Suprapubic skin (tissue), 4 donors: ENCODE measurements around the gene ORAI2. TPM values are rescaled to one million over a fixed set of nuclear protein-coding genes. Genes with fewer than 3 reads are reported as not detected.

Experiments used
- DNase-seq, 2 donors: peaks; one replicate each; pipeline ENCODE4 v3.0.0-alpha.2; 2019; ENCODE audit warnings: low spot score in 2 of 2
- H3K27ac ChIP-seq: fragments of 200-600 bp; sonication (generic); one replicate; pipeline ENCODE4 v1.5.1; 2019
- H3K27me3 ChIP-seq: fragments of 200-600 bp; sonication (generic); one replicate; pipeline ENCODE4 v1.5.1; 2019
- H3K36me3 ChIP-seq: fragments of 200-600 bp; sonication (generic); one replicate; pipeline ENCODE4 v1.5.1; 2019
- H3K4me1 ChIP-seq: fragments of 200-600 bp; sonication (generic); one replicate; pipeline ENCODE4 v1.5.1; 2019
- H3K4me3 ChIP-seq: fragments of 200-600 bp; sonication (generic); one replicate; pipeline ENCODE4 v1.5.1; 2019; ENCODE audit warnings: mild to moderate bottlenecking
- H3K9me3 ChIP-seq: fragments of 200-600 bp; sonication (generic); one replicate; pipeline ENCODE4 v1.5.1; 2019
- EP300 ChIP-seq: sonication (generic); formaldehyde crosslinking; IDR thresholded peaks from one replicate; pipeline ENCODE4 v1.6.1; 2017; ENCODE audit warnings: antibody characterized with exemption
- POLR2A ChIP-seq, 2 donors: fragments of 450-650 bp; IDR thresholded peaks; one replicate each; pipeline ENCODE4 v1.6.1; 2017; ENCODE audit warnings: antibody characterized with exemption in 2 of 2, mild to moderate bottlenecking in 2 of 2, moderate library complexity in 2 of 2
- POLR2AphosphoS5 ChIP-seq, 3 donors: sonication (generic); formaldehyde crosslinking; IDR thresholded peaks; one replicate each; pipeline ENCODE4 v1.6.1; 2017; ENCODE audit warnings: antibody characterized with exemption in 3 of 3
- WGBS: methylation state at CpG from one replicate; pipeline ENCODE4 v1.1.5; 2018; 5-methylcytosine and 5-hydroxymethylcytosine counted together
- total RNA-seq, 4 donors: library from RNA; depleted of rRNA; stranded (reverse); fragments of >200 nt; gene quantifications; one replicate each; pipeline ENCODE4 v1.1.0, GENCODE V29; 2016
- TF ChIP-seq, protein P1 (sequence below), 2 donors: fragments of 200-600 bp in 1 of 2; fragments of 450-650 bp in 1 of 2; sonication (generic) in 1 of 2; IDR thresholded peaks; one replicate each; pipeline ENCODE4 v1.5.1; 2016 to 2019; ENCODE audit warnings: antibody characterized with exemption in 2 of 2, mild to moderate bottlenecking in 1 of 2, moderate library complexity in 1 of 2

Gene ORAI2
- total RNA-seq, 4 donors from 2014 or later, result 4.3 to 7.0 (median 5.0) TPM

DNA sequence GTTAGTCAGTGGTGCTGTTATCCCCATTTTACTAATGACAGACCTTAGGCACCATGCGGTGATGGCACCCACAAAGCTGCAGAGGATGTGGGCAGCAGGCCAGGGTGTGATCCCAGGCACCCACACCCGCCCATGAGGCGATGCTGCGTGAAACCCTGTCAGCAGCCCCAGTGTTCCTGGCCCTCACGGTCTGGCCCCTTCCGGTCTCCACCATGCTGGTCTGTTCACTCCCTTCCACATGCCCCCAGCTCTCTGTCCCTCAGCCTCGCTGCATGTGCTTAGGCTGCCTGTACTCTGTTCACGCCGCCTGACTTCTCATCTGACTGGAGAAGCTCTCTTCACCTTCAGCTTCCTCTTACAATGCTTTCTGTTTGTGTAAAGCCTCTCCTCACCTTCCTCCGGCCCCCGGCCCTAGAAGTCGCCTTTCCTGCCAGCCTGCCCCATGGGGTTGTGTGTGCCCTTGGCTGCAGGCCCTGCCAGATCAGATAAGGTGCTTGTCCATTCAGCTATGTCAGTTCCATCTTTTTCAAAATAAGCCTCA lies 17.6 kb upstream of the ORAI2 start:
- Histone ChIP-seq H3K27ac (no peak overlapping the region), H3K4me3 (no peak overlapping the region), H3K9me3 (no peaks in the 10 kb centered on the region), H3K36me3 (peaks cover 76% of the 10 kb centered on the region), H3K27me3 (no peaks in the 10 kb centered on the region), H3K4me1 (no peaks in the 10 kb centered on the region)
- no peak for DNase-seq
- WGBS, result 81% methylated on average over 10 of the region's 12 CpGs
- TF ChIP-seq EP300 (no peak), POLR2AphosphoS5 (IDR thresholded peaks at IDR 0.05) (no peak), POLR2A (IDR thresholded peaks at IDR 0.05) (no peak)
- TF ChIP-seq, protein P1, sequence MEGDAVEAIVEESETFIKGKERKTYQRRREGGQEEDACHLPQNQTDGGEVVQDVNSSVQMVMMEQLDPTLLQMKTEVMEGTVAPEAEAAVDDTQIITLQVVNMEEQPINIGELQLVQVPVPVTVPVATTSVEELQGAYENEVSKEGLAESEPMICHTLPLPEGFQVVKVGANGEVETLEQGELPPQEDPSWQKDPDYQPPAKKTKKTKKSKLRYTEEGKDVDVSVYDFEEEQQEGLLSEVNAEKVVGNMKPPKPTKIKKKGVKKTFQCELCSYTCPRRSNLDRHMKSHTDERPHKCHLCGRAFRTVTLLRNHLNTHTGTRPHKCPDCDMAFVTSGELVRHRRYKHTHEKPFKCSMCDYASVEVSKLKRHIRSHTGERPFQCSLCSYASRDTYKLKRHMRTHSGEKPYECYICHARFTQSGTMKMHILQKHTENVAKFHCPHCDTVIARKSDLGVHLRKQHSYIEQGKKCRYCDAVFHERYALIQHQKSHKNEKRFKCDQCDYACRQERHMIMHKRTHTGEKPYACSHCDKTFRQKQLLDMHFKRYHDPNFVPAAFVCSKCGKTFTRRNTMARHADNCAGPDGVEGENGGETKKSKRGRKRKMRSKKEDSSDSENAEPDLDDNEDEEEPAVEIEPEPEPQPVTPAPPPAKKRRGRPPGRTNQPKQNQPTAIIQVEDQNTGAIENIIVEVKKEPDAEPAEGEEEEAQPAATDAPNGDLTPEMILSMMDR (IDR thresholded peaks at IDR 0.05), result no peak

DNA sequence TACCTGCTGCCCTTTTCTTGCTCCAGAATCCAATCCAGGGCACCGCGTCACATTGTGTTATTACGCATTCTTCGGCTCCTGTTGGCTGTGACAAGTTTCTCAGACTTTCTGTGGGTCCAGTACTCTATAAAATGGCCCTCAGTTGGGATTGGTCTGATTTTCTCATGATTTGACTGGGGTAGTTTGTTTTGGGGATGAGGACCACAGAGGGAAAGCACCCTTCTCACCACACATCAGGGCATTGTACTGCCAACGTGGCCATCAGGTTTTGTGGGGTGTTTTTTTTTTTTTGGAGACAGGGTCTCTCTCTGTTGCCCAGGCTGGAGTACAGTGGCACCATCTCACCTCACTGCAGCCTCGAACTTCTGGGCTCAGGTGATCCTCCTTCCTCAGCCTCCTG lies 17.0 kb upstream of the ORAI2 start:
- Histone ChIP-seq H3K27ac (no peak overlapping the region), H3K27me3 (no peaks in the 10 kb centered on the region), H3K36me3 (peaks cover 76% of the 10 kb centered on the region), H3K4me1 (no peaks in the 10 kb centered on the region), H3K9me3 (no peaks in the 10 kb centered on the region), H3K4me3 (no peak overlapping the region)
- WGBS, result 83% methylated on average over 6 of the region's 6 CpGs
- TF ChIP-seq POLR2AphosphoS5 (IDR thresholded peaks at IDR 0.05), result no peak
- TF ChIP-seq, protein P1 (IDR thresholded peaks at IDR 0.05), result no peak
- TF ChIP-seq POLR2A (IDR thresholded peaks at IDR 0.05), result no peak
- no peak for TF ChIP-seq EP300
- no peak for DNase-seq

DNA sequence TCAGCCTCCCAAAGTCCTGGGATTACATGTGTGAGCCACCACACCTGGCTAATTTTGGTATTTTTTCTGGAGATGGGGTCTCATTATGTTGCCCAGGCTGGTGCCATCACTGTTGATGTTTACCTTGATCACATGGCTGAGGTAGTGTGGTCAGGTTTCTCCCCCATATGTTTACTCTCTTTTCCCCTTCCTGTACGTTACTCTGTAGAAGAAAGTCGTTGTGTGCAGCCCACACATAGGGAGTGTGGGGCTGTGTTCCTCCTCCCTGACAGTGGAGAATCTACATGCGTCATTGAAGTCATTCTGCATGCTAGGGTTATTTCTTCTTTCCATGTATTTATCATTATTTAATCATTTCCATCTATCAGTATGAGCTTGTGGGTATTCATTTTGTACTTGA lies 16.3 kb upstream of the ORAI2 start:
- WGBS, result 79% methylated on average over 3 of the region's 3 CpGs
- H3K4me1 ChIP-seq, result no peaks in the 10 kb centered on the region
- TF ChIP-seq, protein P1 (IDR thresholded peaks at IDR 0.05), result no peak
- TF ChIP-seq POLR2A (IDR thresholded peaks at IDR 0.05) (no peak), EP300 (no peak), POLR2AphosphoS5 (IDR thresholded peaks at IDR 0.05) (no peak)
- H3K4me3 ChIP-seq, result no peak overlapping the region
- no peaks in the 10 kb centered on the region for H3K9me3 ChIP-seq
- H3K27me3 ChIP-seq, result no peaks in the 10 kb centered on the region
- peaks cover 76% of the 10 kb centered on the region for H3K36me3 ChIP-seq
- DNase-seq, result no peak
- no peak overlapping the region for H3K27ac ChIP-seq

DNA sequence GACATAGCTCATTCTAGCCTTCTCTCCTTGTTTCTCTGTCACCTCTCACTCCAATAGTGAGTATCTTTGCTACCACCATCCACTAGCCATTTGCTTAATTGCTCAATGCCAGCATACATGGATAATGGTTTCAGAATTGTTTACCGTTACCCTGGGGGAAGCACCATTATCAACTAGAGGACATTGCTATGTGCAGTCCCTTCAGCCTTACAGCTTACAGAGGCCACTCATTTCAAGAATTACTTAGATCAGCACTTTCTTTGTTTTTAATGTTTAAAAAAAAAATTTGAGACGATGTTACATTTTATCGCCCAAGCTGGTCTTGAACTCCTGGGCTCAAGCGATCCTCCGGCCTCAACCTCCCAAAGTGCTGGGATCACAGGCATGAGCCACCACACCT lies 14.8 kb upstream of the ORAI2 start:
- DNase-seq, result no peak
- TF ChIP-seq EP300 (no peak), POLR2A (IDR thresholded peaks at IDR 0.05) (no peak), POLR2AphosphoS5 (IDR thresholded peaks at IDR 0.05) (no peak)
- TF ChIP-seq, protein P1 (IDR thresholded peaks at IDR 0.05), result no peak
- no peaks in the 10 kb centered on the region for H3K27me3 ChIP-seq
- H3K27ac ChIP-seq, result no peak overlapping the region
- H3K4me1 ChIP-seq, result no peaks in the 10 kb centered on the region
- 93% methylated on average over 5 of the region's 5 CpGs for WGBS
- H3K4me3 ChIP-seq, result no peak overlapping the region
- H3K9me3 ChIP-seq, result no peaks in the 10 kb centered on the region
- peaks cover 74% of the 10 kb centered on the region for H3K36me3 ChIP-seq

DNA sequence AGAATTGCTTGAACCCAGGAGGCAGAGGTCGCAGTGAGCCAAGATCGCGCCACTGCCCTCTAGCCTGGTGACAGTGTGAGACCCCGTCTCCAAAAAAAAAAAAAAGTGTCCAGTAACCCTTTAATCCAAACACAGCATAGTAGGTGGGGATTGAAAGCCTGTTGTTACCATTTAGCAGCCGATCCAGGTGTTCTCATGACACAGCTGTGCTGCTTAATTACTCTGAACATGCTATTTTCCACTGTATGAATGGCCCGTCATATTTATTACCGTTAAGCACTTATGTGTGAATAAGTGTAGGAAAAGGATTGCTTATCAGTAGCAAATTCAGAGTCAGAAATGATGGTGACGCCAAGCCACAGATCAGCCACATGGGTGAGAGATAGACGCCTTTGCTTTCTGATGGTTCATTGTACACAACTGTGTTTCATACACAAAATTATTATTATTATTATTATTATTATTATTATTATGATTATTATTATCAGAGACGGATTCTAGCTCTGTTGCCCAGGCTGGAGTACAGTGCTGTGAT lies 11.6 kb upstream of the ORAI2 start:
- DNase-seq, result no peak
- H3K27ac ChIP-seq, result no peak overlapping the region
- H3K27me3 ChIP-seq, result no peaks in the 10 kb centered on the region
- H3K4me3 ChIP-seq, result no peak overlapping the region
- peaks cover 73% of the 10 kb centered on the region for H3K36me3 ChIP-seq
- peaks cover 3% of the 10 kb centered on the region for H3K4me1 ChIP-seq
- no peaks in the 10 kb centered on the region for H3K9me3 ChIP-seq
- TF ChIP-seq POLR2A (IDR thresholded peaks at IDR 0.05) (no peak), POLR2AphosphoS5 (IDR thresholded peaks at IDR 0.05) (no peak), EP300 (no peak)
- TF ChIP-seq, protein P1 (IDR thresholded peaks at IDR 0.05), result no peak
- 94% methylated on average over 10 of the region's 10 CpGs for WGBS
